ENCODE measurements around the gene DEAF1.

DEAF1 gene

DNA sequence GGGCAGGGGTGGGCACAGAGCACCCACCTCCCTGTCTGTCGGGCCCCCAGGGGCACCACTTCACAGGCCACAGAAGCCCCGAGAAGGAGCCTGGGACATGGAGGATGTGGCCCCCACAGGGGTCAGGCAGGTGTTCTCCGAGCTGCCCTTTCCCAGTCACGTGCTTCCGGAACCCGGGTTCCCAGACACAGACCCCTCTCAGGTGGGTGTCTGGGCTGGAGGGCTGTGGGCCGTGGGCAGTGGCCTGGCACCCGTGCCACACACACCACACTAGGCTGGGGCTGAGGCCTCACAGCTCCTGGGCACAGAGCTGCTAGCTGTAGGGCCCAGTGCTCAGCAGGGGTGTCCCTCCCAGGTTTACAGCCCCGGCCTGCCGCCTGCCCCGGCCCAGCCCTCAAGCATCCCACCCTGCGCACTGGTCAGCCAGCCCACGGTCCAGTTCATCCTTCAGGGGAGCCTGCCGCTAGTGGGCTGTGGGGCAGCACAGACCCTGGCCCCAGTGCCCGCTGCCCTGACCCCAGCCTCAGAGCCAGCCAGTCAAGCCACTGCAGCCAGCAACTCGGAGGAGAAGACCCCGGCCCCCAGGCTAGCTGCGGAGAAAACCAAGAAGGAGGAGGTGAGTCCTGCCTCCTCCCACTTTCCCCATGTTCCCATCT lies 84.7 kb downstream of the DEAF1 start:
- H3K9me3 ChIP-seq (ENCODE audit: control insufficient read depth, low read length): no peaks in the 10 kb centered on the region

DNA sequence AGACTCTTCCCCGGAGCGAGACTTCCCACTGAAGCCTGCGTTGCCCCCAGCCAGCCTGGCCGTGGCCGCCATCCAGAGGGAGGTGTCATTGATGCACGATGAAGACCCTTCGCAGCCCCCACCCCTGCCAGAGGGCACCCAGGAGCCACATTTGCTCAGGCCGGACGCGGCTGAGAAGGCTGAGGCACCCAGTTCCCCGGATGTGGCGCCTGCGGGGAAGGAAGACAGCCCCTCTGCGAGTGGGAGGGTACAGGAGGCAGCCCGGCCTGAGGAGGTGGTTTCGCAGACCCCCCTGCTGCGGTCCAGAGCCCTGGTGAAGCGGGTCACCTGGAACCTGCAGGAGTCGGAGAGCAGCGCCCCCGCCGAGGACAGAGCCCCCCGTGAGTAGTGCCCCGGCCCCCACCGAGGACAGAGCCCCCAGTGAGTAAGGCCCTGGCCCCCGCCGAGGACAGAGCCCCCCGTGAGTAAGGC lies 85.6 kb downstream of the DEAF1 start:
- Histone ChIP-seq H3K27me3 (replicated peaks; ENCODE audit: control insufficient read depth, insufficient read depth, low read length) (no peaks in the 10 kb centered on the region), H3K9me3 (ENCODE audit: control insufficient read depth, low read length) (no peaks in the 10 kb centered on the region), H3K36me3 (ENCODE audit: control insufficient read depth, insufficient read depth, low read length, severe bottlenecking) (peaks cover 82% of the 10 kb centered on the region), H3K9ac (ENCODE audit: low read length) (no peak overlapping the region), H3K4me1 (ENCODE audit: control insufficient read depth, insufficient read depth, low read length) (peaks cover 2% of the 10 kb centered on the region), H3K4me3 (ENCODE audit: low read length) (no peak overlapping the region)
- no peak for DNase-seq (ENCODE audit: low read depth)

More for the DNA sequence above, 84.7 kb downstream of the DEAF1 start:
- no peaks in the 10 kb centered on the region for H3K27me3 ChIP-seq (replicated peaks; ENCODE audit: control insufficient read depth, insufficient read depth, low read length)
- H3K36me3 ChIP-seq (ENCODE audit: control insufficient read depth, insufficient read depth, low read length, severe bottlenecking): peaks cover 74% of the 10 kb centered on the region
- peaks cover 10% of the 10 kb centered on the region for H3K4me1 ChIP-seq (ENCODE audit: control insufficient read depth, insufficient read depth, low read length)
- no peak overlapping the region for H3K9ac ChIP-seq (ENCODE audit: low read length)
- H3K4me3 ChIP-seq (ENCODE audit: low read length): no peak overlapping the region
- DNase-seq (ENCODE audit: low read depth): no peak

DNA sequence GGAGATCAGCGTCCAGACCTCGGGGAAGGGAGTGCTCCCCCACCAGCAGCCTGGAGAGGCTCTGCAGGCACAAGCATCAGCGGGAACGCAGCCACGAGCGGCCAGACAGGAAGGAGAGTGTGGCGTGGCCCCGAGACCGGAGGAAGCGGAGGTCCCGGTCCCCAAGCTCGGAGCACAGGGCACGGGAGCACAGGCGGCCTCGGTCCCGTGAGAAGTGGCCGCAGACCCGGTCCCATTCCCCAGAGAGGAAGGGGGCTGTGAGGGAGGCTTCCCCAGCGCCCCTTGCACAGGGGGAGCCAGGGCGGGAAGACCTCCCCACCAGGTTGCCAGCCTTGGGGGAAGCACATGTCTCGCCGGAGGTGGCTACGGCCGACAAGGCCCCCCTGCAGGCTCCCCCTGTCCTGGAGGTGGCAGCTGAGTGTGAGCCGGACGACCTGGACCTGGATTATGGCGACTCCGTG lies 86.2 kb downstream of the DEAF1 start:
- no peak overlapping the region for H3K9ac ChIP-seq (ENCODE audit: low read length)
- no peaks in the 10 kb centered on the region for H3K4me1 ChIP-seq (ENCODE audit: control insufficient read depth, insufficient read depth, low read length)
- no peaks in the 10 kb centered on the region for H3K27me3 ChIP-seq (replicated peaks; ENCODE audit: control insufficient read depth, insufficient read depth, low read length)
- no peak overlapping the region for H3K4me3 ChIP-seq (ENCODE audit: low read length)
- no peaks in the 10 kb centered on the region for H3K9me3 ChIP-seq (ENCODE audit: control insufficient read depth, low read length)
- peaks cover 87% of the 10 kb centered on the region for H3K36me3 ChIP-seq (ENCODE audit: control insufficient read depth, insufficient read depth, low read length, severe bottlenecking)
- DNase-seq (ENCODE audit: low read depth): no peak

DNA sequence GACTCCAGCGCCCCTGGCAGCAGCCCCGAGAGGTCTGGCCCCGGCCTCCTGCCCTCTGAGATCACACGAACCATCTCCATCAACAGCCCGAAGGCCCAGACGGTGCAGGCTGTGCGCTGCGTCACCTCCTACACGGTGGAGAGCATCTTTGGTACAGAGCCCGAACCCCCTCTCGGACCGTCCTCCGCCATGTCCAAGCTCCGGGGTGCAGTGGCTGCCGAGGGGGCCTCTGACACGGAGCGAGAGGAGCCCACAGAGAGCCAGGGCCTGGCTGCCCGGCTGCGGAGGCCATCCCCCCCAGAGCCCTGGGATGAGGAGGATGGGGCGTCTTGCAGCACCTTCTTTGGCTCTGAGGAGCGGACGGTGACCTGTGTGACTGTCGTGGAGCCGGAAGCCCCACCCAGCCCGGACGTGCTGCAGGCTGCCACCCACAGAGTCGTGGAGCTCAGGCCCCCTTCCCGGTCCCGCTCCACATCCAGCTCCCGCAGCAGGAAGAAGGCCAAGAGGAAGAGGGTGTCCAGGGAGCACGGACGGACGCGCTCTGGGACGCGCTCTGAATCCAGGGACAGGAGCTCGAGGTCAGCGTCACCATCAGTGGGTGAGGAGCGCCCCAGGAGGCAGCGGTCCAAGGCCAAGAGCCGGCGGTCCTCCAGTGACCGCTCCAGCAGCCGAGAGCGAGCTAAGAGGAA lies 86.9 kb downstream of the DEAF1 start:
- H3K4me3 ChIP-seq (ENCODE audit: low read length): no peak overlapping the region
- no peaks in the 10 kb centered on the region for H3K27me3 ChIP-seq (replicated peaks; ENCODE audit: control insufficient read depth, insufficient read depth, low read length)
- no peak for DNase-seq (ENCODE audit: low read depth)
- H3K4me1 ChIP-seq (ENCODE audit: control insufficient read depth, insufficient read depth, low read length): no peaks in the 10 kb centered on the region
- H3K9ac ChIP-seq (ENCODE audit: low read length): no peak overlapping the region
- no peaks in the 10 kb centered on the region for H3K9me3 ChIP-seq (ENCODE audit: control insufficient read depth, low read length)
- peaks cover 92% of the 10 kb centered on the region for H3K36me3 ChIP-seq (ENCODE audit: control insufficient read depth, insufficient read depth, low read length, severe bottlenecking)

DNA sequence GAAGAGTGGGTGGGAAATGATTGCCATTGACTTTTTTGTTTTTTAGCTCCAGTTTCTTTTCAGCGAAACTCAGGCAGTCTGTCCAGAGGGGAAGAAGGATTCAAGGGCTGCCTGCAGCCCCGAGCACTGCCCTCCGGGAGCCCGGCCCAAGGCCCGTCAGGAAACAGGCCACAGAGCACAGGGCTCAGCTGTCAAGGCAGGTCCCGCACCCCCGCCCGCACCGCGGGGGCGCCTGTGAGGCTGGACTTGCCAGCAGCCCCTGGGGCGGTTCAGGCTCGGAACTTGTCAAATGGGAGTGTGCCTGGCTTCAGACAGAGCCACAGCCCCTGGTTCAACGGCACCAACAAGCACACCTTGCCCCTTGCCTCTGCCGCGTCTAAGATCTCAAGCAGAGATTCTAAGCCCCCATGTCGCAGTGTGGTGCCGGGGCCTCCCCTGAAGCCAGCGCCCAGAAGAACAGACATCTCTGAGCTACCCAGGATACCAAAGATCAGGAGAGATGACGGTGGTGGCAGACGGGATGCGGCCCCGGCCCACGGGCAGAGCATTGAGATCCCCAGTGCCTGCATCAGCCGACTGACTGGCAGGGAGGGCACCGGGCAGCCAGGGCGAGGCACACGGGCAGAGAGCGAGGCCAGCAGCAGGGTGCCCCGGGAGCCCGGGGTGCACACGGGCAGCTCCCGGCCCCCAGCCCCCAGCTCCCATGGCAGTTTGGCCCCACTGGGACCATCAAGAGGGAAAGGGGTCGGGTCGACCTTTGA lies 87.8 kb downstream of the DEAF1 start:
- H3K4me1 ChIP-seq (ENCODE audit: control insufficient read depth, insufficient read depth, low read length): no peaks in the 10 kb centered on the region
- no peaks in the 10 kb centered on the region for H3K27me3 ChIP-seq (replicated peaks; ENCODE audit: control insufficient read depth, insufficient read depth, low read length)
- H3K9ac ChIP-seq (ENCODE audit: low read length): no peak overlapping the region
- DNase-seq (ENCODE audit: low read depth): no peak
- H3K9me3 ChIP-seq (ENCODE audit: control insufficient read depth, low read length): no peaks in the 10 kb centered on the region
- H3K4me3 ChIP-seq (ENCODE audit: low read length): no peak overlapping the region
- peaks cover 90% of the 10 kb centered on the region for H3K36me3 ChIP-seq (ENCODE audit: control insufficient read depth, insufficient read depth, low read length, severe bottlenecking)

DNA sequence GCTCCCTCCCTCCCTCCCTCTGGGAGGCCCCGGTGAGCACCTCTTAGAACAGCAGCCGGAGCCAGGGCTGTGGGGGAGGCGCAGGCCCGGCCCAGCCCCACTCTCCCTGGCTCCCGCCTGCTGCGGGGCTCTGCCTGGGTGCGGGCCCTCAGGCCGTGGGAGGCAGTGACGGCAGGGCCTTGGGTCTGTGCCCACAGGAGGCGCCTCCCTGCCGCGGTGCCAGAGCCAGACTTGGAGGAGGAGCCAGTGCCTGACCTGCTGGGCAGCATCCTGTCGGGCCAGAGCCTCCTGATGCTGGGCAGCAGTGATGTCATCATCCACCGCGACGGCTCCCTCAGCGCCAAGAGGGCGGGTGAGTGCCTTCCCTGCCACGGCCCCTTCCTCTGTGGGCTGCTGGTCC lies 88.8 kb downstream of the DEAF1 start:
- Histone ChIP-seq H3K4me3 (ENCODE audit: low read length) (no peak overlapping the region), H3K9me3 (ENCODE audit: control insufficient read depth, low read length) (no peaks in the 10 kb centered on the region), H3K4me1 (ENCODE audit: control insufficient read depth, insufficient read depth, low read length) (no peaks in the 10 kb centered on the region), H3K9ac (ENCODE audit: low read length) (no peak overlapping the region), H3K27me3 (replicated peaks; ENCODE audit: control insufficient read depth, insufficient read depth, low read length) (no peaks in the 10 kb centered on the region), H3K36me3 (ENCODE audit: control insufficient read depth, insufficient read depth, low read length, severe bottlenecking) (peaks cover 90% of the 10 kb centered on the region)
- no peak for DNase-seq (ENCODE audit: low read depth)

DNA sequence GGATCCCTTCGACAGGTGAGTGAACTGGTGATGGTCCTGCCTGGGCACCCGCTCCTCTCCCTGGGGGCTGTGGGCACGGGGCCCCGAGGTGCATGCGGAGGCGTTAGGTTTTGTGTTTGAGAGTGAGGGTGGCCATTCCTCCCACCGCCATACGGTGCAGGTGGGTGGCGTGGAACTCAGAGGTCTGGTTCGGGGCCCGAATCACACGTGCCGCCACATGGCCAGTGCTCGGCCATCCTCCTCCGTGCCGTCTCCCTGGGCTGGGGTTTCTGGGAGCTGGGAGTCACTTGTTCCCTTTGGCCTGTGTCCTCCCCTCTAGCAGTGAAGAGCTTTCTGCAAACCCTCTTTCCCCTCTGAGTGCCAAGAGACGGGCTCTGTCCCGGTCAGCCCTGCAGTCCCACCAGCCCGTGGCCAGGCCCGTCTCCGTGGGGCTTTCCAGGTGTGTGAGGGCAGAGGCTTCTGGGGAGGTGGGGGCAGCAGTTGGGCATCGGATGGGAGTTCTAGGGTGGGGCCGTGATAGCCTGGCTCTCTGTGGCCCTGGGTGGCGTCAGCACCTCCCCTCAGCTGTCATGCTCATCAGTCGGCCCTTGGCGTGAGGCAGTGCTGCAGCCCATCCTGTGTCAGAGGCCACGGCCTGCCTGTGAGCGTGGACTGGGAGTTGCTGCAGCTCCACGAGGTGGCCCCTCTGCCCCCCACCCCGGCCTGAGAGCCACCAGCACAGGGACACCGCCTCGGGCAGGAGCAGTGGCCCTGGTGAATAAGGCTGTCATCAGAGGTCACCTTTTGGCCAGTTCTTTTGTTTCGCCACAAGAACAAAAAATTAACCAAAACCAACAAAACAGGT lies 89.5 kb downstream of the DEAF1 start:
- no peak for DNase-seq (ENCODE audit: low read depth)
- peaks cover 87% of the 10 kb centered on the region for H3K36me3 ChIP-seq (ENCODE audit: control insufficient read depth, insufficient read depth, low read length, severe bottlenecking)
- H3K4me1 ChIP-seq (ENCODE audit: control insufficient read depth, insufficient read depth, low read length): no peaks in the 10 kb centered on the region
- H3K9ac ChIP-seq (ENCODE audit: low read length): no peak overlapping the region
- H3K4me3 ChIP-seq (ENCODE audit: low read length): no peak overlapping the region
- H3K9me3 ChIP-seq (ENCODE audit: control insufficient read depth, low read length): no peaks in the 10 kb centered on the region
- no peaks in the 10 kb centered on the region for H3K27me3 ChIP-seq (replicated peaks; ENCODE audit: control insufficient read depth, insufficient read depth, low read length)

DNA sequence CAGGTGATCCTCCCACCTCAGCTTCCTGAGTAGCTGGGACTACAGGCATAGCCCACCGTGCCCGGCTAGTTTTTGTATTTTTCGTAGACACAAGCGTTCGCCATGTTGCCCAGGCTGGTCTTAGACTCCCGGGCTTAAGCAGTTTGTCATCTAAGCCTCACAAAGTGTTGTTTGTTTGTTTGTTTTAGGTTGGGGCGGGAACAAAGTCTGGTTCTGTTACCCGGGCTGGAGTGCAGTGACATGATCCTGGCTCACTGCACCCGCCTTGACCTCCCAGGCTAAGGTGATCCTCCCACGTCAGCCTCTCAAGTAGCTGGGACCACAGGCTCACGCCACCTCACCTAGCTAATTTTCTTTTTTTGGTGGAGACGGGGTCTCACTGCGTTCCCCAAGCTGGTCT lies 91.9 kb downstream of the DEAF1 start:
- Histone ChIP-seq H3K9me3 (ENCODE audit: control insufficient read depth, low read length) (no peaks in the 10 kb centered on the region), H3K9ac (ENCODE audit: low read length) (no peak overlapping the region), H3K4me3 (ENCODE audit: low read length) (no peak overlapping the region), H3K27me3 (replicated peaks; ENCODE audit: control insufficient read depth, insufficient read depth, low read length) (no peaks in the 10 kb centered on the region), H3K4me1 (ENCODE audit: control insufficient read depth, insufficient read depth, low read length) (no peaks in the 10 kb centered on the region), H3K36me3 (ENCODE audit: control insufficient read depth, insufficient read depth, low read length, severe bottlenecking) (peaks cover 89% of the 10 kb centered on the region)
- DNase-seq (ENCODE audit: low read depth): no peak

DNA sequence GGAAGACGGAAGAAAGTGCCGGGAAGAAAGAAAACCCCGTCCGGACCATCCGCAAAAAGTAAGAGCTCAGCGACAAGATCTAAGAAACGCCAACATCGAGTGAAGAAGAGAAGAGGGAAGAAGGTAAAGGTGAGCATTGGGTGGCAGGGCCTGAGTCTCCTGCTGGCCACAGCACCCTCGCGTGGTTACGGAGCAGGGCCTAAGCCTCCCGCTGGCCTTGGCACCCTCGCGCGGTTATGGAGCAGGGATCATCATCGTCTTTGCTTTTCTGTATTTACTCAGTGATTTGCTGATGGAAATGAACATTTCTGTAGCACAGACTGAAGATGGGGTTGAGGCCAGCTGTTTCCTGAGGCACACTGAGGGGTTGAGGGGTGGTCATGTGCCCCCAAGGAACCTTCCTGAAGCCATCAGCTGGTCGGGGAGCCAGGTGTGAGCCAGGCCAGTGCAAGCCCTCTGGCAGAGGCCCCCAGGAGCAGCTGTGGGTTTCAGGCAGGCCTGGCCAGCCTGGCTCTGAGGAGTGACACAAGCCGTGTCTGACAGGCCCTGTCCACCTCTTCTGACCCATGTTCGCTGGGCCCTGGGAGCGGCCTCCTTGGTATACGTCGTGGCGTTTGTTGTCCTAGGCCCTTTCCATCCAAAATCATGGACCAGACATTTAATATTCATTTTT lies 93.3 kb downstream of the DEAF1 start:
- Histone ChIP-seq H3K4me1 (ENCODE audit: control insufficient read depth, insufficient read depth, low read length) (no peaks in the 10 kb centered on the region), H3K9ac (ENCODE audit: low read length) (no peak overlapping the region), H3K27me3 (replicated peaks; ENCODE audit: control insufficient read depth, insufficient read depth, low read length) (no peaks in the 10 kb centered on the region), H3K9me3 (ENCODE audit: control insufficient read depth, low read length) (no peaks in the 10 kb centered on the region), H3K4me3 (ENCODE audit: low read length) (no peak overlapping the region), H3K36me3 (ENCODE audit: control insufficient read depth, insufficient read depth, low read length, severe bottlenecking) (peaks cover 87% of the 10 kb centered on the region)
- no peak for DNase-seq (ENCODE audit: low read depth)

DNA sequence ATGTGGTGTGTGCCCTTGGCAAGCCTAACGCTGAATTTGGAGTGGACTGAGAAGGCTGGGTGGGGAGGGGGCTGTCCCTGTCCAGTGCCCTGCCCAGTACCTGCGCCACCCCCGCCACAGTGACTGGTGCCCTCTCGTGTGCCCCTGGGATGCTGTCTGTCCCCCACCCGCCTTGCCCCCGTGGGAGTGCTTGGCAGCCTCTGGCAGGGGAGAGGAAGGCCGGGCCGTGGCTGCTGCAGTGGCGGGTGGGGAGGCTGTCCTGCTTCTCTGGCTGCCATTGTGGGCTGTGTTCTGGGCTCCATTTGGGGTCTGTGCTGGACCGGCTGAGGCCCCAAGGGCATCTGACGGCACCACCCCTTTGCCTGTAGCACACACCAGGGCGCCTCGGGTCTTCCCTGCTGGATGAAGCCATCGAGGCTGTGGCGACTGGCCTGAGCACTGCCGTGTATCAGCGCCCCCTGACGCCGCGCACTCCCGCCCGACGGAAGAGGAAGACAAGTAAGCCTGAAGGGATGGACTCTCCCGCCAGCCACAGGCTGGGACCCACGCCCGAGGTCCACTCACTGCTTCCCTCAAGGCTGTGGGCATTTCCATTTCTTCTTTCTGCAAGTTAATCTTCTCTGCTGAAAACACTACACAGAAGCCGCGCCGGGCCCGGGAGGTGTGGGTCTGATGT lies 96.9 kb downstream of the DEAF1 start:
- Histone ChIP-seq H3K27me3 (replicated peaks; ENCODE audit: control insufficient read depth, insufficient read depth, low read length) (no peaks in the 10 kb centered on the region), H3K9me3 (ENCODE audit: control insufficient read depth, low read length) (no peaks in the 10 kb centered on the region), H3K4me3 (ENCODE audit: low read length) (no peak overlapping the region), H3K36me3 (ENCODE audit: control insufficient read depth, insufficient read depth, low read length, severe bottlenecking) (peaks cover 88% of the 10 kb centered on the region), H3K4me1 (ENCODE audit: control insufficient read depth, insufficient read depth, low read length) (no peaks in the 10 kb centered on the region), H3K9ac (ENCODE audit: low read length) (no peak overlapping the region)
- DNase-seq (ENCODE audit: low read depth): no peak
